Ovary (tissue), 3 donors: ENCODE data around the gene GTPBP6.

Experiments used
- EP300 ChIP-seq: sonication (generic); formaldehyde crosslinking; IDR thresholded peaks from one replicate; pipeline ENCODE4 v1.6.1; 2017; ENCODE audit warnings: antibody characterized with exemption
- POLR2A ChIP-seq: fragments of 450-650 bp; IDR thresholded peaks from one replicate; pipeline ENCODE4 v1.6.1; 2017; ENCODE audit warnings: antibody characterized with exemption, mild to moderate bottlenecking, moderate library complexity
- TF ChIP-seq, protein P1 (sequence below), 3 donors: fragments of 450-650 bp in 2 of 3; fragments of 200-600 bp in 1 of 3; IDR thresholded peaks; one replicate each; pipeline versions ENCODE4 v1.5.1 to v1.8.0; 2016 to 2022; ENCODE audit warnings: antibody characterized with exemption in 3 of 3, mild to moderate bottlenecking in 1 of 3
- donor health status: DM: no; HTN: no; CAD: no.

DNA sequence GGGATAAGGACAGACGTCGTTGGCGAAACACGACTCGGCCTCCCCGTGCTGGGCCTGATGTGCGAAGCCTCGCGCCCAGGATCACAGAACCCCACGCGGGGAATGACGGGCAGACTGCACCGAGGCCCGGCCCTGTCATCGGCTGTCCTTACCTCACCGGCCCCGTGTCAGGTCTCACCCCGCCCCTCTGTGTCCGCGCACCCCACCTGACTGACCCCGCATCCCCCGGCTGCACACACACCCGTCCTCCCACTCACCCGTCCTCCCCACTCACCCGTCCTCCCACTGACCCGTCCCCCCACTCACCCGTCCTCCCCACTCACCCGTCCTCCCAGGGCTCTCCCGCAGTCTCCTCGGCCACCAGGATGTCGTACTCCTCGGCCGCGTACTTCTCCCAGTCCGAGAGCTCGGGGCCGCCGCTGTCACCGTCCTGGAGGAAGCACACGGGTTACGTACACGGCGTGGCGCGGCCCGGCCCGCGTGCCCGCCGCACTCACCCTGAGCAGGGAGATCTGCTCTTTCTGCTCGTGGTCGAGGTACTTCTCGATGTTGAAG lies 19.8 kb upstream of the GTPBP6 start:
- TF ChIP-seq POLR2A, result no peak
- TF ChIP-seq, protein P1, sequence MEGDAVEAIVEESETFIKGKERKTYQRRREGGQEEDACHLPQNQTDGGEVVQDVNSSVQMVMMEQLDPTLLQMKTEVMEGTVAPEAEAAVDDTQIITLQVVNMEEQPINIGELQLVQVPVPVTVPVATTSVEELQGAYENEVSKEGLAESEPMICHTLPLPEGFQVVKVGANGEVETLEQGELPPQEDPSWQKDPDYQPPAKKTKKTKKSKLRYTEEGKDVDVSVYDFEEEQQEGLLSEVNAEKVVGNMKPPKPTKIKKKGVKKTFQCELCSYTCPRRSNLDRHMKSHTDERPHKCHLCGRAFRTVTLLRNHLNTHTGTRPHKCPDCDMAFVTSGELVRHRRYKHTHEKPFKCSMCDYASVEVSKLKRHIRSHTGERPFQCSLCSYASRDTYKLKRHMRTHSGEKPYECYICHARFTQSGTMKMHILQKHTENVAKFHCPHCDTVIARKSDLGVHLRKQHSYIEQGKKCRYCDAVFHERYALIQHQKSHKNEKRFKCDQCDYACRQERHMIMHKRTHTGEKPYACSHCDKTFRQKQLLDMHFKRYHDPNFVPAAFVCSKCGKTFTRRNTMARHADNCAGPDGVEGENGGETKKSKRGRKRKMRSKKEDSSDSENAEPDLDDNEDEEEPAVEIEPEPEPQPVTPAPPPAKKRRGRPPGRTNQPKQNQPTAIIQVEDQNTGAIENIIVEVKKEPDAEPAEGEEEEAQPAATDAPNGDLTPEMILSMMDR (IDR thresholded peaks at IDR 0.05), result no peak
- TF ChIP-seq EP300, result no peak
